Right atrium auricular region (tissue), 2 donors: ENCODE measurements around the gene P2RY11. TPM values are rescaled to one million over a fixed set of nuclear protein-coding genes. Genes with fewer than 3 reads are reported as not detected.

Source experiments
- DNase-seq: peaks from one replicate; pipeline ENCODE4 v3.0.0-alpha.2; 2019; ENCODE audit warnings: low spot score
- H3K27ac ChIP-seq, 2 donors: fragments of 200-600 bp; sonication (generic); 1 replicate in 1 of 2; 2 replicates in 1 of 2; pipeline ENCODE4 v1.5.1; 2016 to 2019
- H3K27me3 ChIP-seq, 2 donors: fragments of 200-600 bp; sonication (generic); one replicate each; pipeline versions ENCODE4 v1.5.1 to v1.6.0; 2017 to 2019
- H3K36me3 ChIP-seq: fragments of 200-600 bp; sonication (generic); one replicate; pipeline ENCODE4 v1.5.1; 2016
- H3K4me1 ChIP-seq, 2 donors: fragments of 200-600 bp; sonication (generic); one replicate each; pipeline versions ENCODE4 v1.5.1 to v1.6.0; 2017 to 2019
- H3K4me3 ChIP-seq, 2 donors: fragments of 200-600 bp; sonication (generic); 1 replicate in 1 of 2; 2 replicates in 1 of 2; pipeline ENCODE4 v1.5.1; 2017 to 2019; ENCODE audit warnings: mild to moderate bottlenecking in 1 of 2, moderate library complexity in 1 of 2
- H3K9me3 ChIP-seq, 2 donors: fragments of 200-600 bp; sonication (generic); one replicate each; pipeline ENCODE4 v1.5.1; 2019
- total RNA-seq, 2 donors: library from RNA; depleted of rRNA; stranded (reverse); fragments of >200 nt; gene quantifications; one replicate each; pipeline ENCODE4 v1.1.0, GENCODE V29; 2016
- TF ChIP-seq, protein P1 (sequence below), 2 donors: fragments of 200-600 bp; sonication (generic); IDR thresholded peaks; one replicate each; pipeline ENCODE4 v1.5.1; 2019; ENCODE audit warnings: antibody characterized with exemption in 2 of 2

Gene P2RY11
- total RNA-seq, 2 donors from 2014 or later, result 0.30 to 3.9 TPM

DNA sequence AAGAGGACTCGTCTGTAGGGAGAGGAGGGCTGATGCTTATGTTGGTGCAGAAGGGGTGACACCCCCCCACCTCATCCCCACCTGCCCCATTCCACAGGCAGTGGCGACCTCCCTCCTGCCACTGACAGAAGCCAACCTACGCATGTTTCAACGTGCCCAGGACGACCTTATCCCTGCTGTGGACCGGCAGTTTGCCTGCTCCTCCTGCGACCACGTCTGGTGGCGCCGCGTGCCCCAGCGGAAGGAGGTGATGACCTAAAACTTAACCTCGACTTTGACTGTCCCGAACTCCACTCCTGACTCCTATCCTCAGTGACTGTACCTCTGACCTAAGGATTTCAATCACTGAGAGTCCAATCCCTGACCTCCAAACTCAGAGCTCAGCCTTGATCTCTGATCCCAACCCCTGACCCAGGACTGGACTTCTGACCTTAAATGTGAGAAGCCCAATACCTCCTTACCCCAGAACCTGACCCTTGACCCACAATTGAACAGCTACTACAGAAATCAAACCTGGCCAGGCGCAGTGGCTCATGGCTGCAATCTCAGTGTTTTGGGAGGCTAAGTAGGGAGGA, 21.6 kb upstream of the P2RY11 start:
- DNase-seq, result no peak
- H3K36me3 ChIP-seq, result peaks cover 13% of the 10 kb centered on the region
- peaks cover 0 to 10% of the 10 kb centered on the region in 2 donors for H3K4me1 ChIP-seq
- TF ChIP-seq, protein P1, sequence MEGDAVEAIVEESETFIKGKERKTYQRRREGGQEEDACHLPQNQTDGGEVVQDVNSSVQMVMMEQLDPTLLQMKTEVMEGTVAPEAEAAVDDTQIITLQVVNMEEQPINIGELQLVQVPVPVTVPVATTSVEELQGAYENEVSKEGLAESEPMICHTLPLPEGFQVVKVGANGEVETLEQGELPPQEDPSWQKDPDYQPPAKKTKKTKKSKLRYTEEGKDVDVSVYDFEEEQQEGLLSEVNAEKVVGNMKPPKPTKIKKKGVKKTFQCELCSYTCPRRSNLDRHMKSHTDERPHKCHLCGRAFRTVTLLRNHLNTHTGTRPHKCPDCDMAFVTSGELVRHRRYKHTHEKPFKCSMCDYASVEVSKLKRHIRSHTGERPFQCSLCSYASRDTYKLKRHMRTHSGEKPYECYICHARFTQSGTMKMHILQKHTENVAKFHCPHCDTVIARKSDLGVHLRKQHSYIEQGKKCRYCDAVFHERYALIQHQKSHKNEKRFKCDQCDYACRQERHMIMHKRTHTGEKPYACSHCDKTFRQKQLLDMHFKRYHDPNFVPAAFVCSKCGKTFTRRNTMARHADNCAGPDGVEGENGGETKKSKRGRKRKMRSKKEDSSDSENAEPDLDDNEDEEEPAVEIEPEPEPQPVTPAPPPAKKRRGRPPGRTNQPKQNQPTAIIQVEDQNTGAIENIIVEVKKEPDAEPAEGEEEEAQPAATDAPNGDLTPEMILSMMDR (IDR thresholded peaks at IDR 0.05), result no peak
- H3K9me3 ChIP-seq, result no peaks in the 10 kb centered on the region
- no peak overlapping the region for H3K4me3 ChIP-seq
- no peak overlapping the region for H3K27ac ChIP-seq
- no peaks in the 10 kb centered on the region for H3K27me3 ChIP-seq

DNA sequence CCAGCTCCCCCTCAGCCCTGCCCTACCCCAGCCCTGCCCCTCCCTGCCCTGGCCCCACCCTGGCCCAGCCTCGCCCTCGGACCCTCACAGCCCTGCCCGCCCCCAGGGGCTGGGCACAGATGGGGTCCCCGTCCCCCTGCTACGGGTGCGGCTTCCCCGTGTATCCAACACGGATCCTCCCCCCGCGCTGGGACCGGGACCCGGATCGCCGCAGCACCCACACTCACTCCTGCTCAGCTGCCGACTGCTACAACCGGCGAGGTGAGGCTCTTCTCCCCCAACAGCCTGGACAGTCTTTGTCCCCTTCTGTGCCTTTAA, 20.2 kb upstream of the P2RY11 start:
- H3K27me3 ChIP-seq, result no peaks in the 10 kb centered on the region
- H3K4me1 ChIP-seq, result peaks cover 0 to 18% of the 10 kb centered on the region in 2 donors
- TF ChIP-seq, protein P1 (IDR thresholded peaks at IDR 0.05), result no peak
- no peaks in the 10 kb centered on the region for H3K9me3 ChIP-seq
- no peak overlapping the region for H3K27ac ChIP-seq
- H3K36me3 ChIP-seq, result peaks cover 13% of the 10 kb centered on the region
- DNase-seq, result no peak
- no peak overlapping the region for H3K4me3 ChIP-seq

DNA sequence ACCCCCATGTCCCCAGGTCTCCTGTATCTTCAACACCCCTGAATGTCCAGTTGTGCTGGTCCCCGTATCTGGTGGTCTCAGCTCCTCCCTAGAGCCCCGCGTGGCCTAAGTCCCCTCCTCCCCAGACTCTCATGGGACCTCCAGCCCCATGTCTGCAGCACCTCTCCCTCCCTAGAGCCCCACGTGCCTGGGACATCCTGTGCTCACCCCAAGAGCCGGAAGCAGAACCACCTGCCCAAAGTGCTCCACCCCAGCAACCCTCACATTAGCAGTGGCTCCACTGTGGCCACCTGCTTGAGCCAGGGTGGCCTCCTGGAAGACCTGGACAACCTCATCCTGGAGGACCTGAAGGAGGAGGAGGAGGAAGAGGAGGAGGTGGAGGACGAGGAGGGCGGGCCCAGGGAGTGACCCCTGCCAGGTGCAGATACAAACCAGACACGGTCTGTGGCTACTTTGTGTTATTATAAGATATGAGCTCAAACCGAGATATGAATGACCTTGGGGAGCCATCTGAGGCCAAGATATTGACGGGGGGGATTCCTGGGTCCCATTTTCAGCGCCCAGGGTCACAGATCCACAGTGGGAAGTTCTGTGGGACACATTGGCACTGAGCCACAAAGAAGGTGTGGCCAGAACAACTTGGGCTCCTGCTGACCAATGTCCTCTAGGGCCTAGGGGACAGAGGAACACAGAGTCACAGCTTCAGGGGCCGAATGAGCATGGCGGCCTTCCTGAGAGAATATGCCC, 19.4 kb upstream of the P2RY11 start:
- Histone ChIP-seq H3K36me3 (peaks cover 13% of the 10 kb centered on the region), H3K4me3 (no peak overlapping the region), H3K9me3 (no peaks in the 10 kb centered on the region), H3K27me3 (no peaks in the 10 kb centered on the region), H3K4me1 (peaks cover 0 to 17% of the 10 kb centered on the region in 2 donors), H3K27ac (no peak overlapping the region)
- DNase-seq, result no peak
- TF ChIP-seq, protein P1 (IDR thresholded peaks at IDR 0.05), result no peak

DNA sequence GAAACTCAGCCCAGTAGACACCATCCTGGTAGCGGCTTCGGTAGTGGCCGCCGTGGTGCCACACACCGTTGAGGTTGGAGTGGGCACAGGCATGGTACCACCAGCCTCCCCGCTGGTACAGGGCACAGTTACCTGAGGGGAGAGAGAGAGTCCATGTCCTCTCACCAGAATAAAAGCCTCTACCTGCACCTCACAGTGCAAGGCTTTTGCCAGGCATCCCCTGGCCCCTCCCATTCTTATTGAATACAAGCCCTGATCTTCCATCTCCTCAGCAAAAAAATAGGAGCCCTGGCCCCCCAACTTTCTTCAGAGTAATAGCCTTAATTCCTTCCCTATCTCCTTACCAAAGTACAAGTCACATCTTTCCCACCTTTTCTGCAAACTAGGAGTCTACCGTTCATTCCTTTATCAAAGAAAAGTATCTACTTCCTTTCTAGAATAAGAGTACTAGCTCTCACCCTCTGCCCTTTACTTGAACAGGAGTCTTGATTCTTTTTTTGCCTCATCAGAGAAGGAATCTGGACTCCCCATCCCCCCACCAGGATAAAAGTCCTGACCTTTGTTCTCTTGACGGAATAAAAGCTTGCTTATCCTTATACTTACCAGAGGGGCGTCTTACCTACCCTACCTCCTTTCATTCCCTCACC, 18.7 kb upstream of the P2RY11 start:
- no peaks in the 10 kb centered on the region for H3K27me3 ChIP-seq
- H3K4me3 ChIP-seq, result no peak overlapping the region
- no peak overlapping the region for H3K27ac ChIP-seq
- no peak for DNase-seq
- peaks cover 13% of the 10 kb centered on the region for H3K36me3 ChIP-seq
- peaks cover 0 to 13% of the 10 kb centered on the region in 2 donors for H3K4me1 ChIP-seq
- no peaks in the 10 kb centered on the region for H3K9me3 ChIP-seq
- TF ChIP-seq, protein P1 (IDR thresholded peaks at IDR 0.05), result no peak

DNA sequence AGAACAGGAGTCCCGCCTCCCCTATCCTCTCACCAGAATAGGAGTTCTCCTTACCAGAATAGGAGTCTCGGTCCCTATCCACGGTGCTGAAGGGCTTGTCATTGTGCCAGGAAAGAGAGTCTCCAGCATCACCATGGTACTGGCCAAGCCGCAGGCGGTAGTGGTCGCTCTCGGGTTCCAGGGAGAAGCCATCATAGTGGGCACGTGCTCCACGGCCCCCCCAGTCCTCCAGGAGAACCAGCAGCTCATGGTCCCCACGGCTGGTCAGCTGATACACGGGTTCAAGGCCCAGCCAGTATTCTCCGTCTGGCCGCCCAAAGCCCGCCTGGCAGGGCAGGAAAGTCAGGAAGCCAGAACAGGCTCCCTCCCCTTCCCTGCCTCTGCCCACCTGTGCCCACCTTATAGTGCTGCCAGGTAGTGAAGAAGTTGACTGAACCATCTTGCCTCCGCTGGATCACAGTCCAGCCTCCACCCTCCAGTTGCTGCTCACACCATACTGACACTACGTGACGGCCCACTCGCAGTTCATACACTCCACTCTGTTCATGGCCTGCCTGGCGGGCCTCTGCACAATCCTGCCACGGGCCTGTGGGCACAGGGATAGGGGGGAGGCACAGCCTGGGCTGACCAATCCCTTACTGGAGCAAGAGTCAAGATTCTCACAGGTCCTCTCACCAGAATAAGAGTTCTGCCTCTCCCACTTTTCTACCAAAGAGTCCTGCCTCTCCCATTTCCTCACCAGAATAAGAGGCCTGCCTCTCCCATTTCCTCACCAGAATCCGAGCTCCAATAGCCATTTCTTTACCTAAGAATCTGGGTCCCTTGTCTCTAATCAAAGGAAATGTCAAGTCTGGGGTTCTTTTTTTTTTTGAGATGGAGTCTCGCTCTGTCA, 18.0 kb upstream of the P2RY11 start:
- DNase-seq, result no peak
- Histone ChIP-seq H3K9me3 (no peaks in the 10 kb centered on the region), H3K4me3 (no peak overlapping the region), H3K27ac (no peak overlapping the region), H3K36me3 (peaks cover 13% of the 10 kb centered on the region), H3K27me3 (no peaks in the 10 kb centered on the region), H3K4me1 (peaks cover 0 to 13% of the 10 kb centered on the region in 2 donors)
- TF ChIP-seq, protein P1 (IDR thresholded peaks at IDR 0.05), result no peak
